GM19238 (cell line): ENCODE results near the gene SGMS1.

Experiments used
- DNase-seq: peaks from one replicate; pipeline ENCODE4 v3.0.0; 2011; ENCODE audit warnings: low spot score; ENCODE audit not compliant: insufficient read length

SGMS1 gene

DNA sequence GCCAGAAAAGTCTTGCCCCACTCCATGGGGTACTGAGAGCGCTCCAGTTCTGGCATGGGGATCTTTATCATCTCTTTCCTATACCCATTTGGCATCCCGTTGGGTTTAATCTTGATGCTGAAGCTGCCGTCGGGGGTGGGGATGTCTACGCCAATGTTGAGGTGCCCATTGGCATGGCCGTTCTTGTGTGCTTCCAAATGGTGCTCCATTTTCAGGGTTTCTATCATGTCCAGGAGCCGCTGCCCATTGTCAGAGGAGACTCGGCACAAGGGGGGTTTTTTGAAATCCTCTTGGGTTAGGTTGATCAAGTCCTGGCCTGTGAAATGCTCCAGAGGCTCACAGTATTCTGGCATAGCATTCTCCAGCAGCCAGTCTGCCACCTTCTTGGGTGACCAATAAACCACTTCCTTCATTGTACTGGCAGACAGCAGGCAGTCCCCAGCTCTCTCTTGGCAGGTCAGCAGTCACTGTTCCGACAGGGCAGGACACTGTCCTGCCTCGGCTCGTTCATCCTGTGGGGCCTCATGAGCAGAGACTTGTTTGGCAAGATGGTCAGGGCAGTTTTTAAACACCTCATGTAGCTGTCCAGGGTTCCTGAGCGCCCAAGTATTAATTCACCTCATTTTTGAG, 279.9 kb downstream of the SGMS1 start:
- no peak for DNase-seq

- DNase-seq = no peak
These were observed 281.8 kb downstream of the SGMS1 start for GRCh38 chr10:50341987-50342386.

DNA sequence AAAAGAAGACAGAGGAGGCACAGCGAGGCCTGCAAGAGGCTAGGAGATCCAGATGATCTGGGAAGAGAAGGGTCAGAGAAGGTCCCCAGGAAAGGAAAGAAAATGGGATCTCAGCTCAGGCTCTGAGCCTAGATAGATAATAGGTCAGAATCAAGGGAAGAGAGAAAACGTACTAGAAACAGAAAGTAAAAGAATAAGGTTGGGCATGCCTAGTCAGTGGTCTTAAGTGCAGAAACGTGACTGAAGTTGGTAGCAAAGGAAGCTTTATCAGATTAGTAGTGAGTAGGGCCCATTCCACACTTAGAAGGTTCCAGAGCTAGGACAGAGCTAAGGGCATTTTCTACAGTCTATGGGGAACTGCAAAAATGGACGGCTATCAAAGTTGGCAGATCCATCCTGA, 287.6 kb downstream of the SGMS1 start:
- DNase-seq = no peak

DNA sequence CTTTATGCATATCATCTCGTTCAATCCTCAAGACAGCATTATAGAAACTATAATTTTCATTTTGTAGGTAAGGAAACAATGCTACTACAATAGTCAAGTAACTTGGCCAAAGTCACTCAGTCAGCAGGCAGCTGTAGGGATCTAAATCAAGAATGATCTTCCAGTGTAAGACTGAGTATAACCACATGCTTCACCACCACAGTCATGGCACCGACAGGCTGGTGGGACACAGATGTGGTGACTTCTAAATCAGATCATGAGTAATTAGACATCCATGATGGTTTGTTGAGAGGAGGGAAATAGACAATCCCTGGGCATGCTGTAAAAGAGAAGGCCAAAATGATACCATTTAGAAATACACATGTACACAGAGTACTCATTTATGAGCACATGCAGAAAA, 288.4 kb downstream of the SGMS1 start:
- no peak for DNase-seq

- DNase-seq = no peak
These were observed 289.5 kb downstream of the SGMS1 start for GRCh38 chr10:50334273-50334672.

- DNase-seq = no peak
These were observed 289.9 kb downstream of the SGMS1 start for GRCh38 chr10:50333872-50334271.

DNA sequence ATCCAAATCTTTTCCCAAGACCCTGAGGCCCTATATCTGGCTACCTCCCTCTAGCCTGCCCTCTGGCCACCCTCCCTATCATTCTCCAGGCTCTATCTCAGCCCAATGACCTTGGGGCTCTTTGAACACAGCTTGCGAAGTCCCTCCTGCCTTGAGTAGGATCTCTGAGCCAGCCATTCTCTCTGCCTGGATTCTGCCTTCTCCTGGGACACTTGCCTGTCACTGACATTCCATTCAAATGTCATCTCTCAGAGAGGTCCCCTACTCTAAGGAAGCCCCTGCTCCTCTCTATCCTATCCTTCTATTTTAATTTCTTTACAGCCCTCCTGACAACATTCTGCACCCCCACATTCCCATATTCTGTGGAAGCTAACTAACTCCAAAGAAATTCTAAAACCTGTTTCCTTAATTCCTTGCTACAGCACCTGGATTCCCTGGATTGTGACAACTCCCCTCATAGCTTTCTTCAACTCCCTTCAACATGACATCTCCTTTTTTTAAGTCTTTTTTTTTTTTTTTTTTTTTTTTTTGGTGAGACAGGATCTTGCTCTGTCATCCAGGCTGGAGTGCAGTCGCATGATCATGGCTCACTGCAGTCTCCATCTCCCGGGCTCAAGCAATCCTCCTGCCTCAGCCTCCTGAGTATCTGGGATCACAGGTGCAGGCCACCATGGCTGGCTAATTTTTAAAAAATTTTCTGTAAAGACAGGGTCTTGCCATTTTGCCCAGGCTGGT, 291.5 kb downstream of the SGMS1 start:
- no peak for DNase-seq

DNA sequence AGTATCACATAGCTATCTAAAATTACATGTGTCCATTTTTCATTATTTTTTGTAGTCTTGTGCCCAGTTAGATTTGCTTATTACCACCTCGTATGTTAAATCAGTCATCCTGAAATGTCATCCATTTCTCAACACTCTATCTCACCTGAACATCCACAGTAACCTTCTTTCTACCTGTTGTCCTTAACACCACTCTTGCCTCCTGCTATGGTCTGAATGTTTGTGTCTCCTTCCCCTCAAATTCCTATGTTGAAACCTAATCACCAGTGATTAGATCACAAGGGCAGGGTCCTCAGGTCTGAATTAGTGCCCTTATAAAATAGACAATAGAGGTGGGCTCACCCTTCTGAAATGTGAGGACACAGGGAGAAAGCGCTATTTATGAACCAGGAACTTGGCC, 292.3 kb downstream of the SGMS1 start:
- DNase-seq = no peak

- no peak for DNase-seq
These were observed 296.7 kb downstream of the SGMS1 start for GRCh38 chr10:50326757-50327701.

GRCh38 chr10:50326172-50326555, 297.6 kb downstream of the SGMS1 start:
- no peak for DNase-seq

GRCh38 chr10:50325449-50326171, 298.1 kb downstream of the SGMS1 start:
- DNase-seq = no peak

DNA sequence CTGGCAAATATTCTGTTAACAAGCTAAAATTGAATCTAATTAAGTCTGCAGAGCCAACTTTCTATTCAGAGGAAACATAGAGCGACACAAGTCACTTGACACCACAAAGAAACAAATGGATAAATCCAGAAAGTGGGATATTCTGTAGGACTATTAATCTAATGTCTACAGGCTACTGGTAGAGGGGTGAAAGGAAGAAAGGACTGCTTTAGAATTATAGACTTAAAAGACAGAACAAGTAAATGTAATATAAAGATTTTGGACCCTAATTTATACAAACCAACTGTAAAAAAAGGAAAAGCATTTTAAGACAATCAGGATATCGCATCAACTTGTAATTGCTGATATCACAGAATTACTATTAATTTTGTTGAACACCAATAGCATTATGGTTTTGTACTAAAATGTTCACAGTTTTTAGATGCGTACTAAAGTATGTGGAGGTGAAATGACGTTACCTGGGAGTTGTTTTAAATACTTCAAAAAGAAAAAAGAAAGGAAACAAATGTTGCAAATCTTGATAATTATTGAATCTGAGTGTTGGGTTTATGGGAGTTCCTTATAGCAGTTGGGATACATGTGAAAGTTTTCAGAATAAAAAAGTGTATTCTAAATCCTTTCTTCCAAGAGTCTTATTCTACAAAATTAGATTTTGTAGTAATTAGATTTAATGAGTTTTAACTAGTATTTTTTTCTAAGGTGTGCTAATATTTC, 298.9 kb downstream of the SGMS1 start:
- DNase-seq = no peak

- no peak for DNase-seq
These were observed 299.7 kb downstream of the SGMS1 start for GRCh38 chr10:50324046-50324445.

DNA sequence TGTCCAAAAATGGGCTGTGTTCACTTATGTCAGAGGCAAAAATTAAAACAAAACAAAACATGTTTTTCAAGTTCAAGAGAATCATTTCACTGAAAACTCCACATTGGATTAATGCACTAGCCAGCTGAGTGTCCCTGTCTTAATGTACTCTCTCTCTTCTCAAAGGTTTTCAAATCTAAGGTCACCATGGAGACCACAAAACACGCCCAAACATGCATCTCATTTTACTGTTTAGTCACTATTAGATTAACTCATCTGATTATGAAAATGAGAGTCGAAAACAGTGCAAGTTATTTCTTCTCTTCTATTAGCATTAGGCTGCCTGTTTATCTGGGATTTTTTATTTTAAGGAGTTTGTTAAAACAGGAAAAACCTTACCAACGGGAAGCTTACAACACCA, 301.7 kb downstream of the SGMS1 start:
- no peak for DNase-seq

DNA sequence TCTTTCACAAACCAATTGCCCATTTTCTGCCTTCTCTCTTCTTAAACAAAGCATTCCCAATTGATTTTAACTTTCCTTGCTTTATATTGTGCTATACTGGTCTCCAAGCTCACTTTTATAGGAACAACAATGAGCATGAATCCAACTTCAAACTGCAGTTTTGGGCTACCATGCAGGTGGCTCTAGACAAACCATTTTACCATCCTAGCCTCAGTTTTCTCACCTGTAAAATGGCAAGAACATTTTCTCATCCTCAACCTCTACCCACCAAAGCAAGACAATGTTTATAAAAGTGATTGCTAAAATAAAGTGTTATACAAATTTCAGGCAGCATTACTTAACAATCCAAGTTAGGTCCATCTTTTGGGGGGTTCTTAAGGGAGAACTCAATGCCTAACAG, 305.6 kb downstream of the SGMS1 start:
- no peak for DNase-seq

- no peak for DNase-seq
These were observed 306.8 kb downstream of the SGMS1 start for GRCh38 chr10:50316695-50317648.

DNA sequence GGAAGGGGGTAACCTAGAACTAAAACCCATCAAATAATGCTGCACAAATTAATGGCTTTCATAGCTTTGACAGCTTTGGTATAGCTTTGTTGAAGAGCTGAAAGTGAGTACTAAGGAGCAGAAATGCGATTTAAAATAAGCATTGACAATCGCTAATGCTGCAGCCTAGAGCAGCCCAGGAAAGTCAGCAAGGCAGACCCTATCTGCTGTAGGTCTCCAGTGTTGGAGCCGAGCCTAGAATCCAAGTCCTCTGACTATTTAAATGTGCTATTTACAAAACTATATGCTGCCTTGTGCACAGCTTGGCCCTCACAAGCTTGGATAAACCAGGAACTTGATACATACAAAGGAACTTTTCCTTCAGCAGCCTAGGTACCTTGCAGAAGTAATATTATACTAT, 307.6 kb downstream of the SGMS1 start:
- DNase-seq = no peak

DNA sequence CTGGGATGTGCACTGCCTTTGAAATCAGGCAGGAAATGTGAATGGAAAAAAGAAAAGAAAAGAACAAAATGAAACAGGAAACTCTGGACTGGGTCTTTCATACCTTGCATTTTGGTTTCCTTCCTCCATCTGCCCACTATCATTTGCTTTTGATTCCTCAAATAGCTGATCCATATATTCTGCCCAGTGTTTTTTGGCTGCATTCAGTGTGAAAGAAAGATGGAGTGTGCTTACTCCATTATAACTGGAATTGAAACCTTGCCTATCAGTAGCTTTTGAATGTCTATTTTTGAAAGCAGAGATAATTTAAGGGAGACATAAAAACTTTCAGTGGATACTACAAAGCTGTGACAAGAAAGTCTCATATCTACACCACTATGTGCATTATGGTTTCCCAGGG, 308.3 kb downstream of the SGMS1 start:
- no peak for DNase-seq

GRCh38 chr10:50314169-50315071, 309.3 kb downstream of the SGMS1 start:
- DNase-seq = no peak
